ENCODE measurements around the gene TBX6. TPM values are rescaled to one million over a fixed set of nuclear protein-coding genes. Genes with fewer than 3 reads are reported as not detected.
A peak's percentile ranks its signal among the peaks of the same experiment; 100 is the strongest.

Gene TBX6
- total RNA-seq, 1 donor from 2014 or later, result 1.4 TPM

- ATAC-seq, result peak; percentile 1
- Histone ChIP-seq H3K27me3 (no peaks in the 10 kb centered on the region), H3K4me3 (peak overlapping the region; percentile 87), H3K9me3 (no peaks in the 10 kb centered on the region), H3K4me1 (peaks cover 41% of the 10 kb centered on the region), H3K27ac (peak overlapping the region; percentile 99), H3K36me3 (peaks cover 52% of the 10 kb centered on the region)
- no peak for DNase-seq
- TF ChIP-seq, protein P1, sequence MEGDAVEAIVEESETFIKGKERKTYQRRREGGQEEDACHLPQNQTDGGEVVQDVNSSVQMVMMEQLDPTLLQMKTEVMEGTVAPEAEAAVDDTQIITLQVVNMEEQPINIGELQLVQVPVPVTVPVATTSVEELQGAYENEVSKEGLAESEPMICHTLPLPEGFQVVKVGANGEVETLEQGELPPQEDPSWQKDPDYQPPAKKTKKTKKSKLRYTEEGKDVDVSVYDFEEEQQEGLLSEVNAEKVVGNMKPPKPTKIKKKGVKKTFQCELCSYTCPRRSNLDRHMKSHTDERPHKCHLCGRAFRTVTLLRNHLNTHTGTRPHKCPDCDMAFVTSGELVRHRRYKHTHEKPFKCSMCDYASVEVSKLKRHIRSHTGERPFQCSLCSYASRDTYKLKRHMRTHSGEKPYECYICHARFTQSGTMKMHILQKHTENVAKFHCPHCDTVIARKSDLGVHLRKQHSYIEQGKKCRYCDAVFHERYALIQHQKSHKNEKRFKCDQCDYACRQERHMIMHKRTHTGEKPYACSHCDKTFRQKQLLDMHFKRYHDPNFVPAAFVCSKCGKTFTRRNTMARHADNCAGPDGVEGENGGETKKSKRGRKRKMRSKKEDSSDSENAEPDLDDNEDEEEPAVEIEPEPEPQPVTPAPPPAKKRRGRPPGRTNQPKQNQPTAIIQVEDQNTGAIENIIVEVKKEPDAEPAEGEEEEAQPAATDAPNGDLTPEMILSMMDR (IDR thresholded peaks at IDR 0.05), result no peak
- intact Hi-C loops (cut with DNase I), result no loop called here
Observed at GRCh38 chr16:30066761-30067583, 24.8 kb downstream of the TBX6 start.

DNA sequence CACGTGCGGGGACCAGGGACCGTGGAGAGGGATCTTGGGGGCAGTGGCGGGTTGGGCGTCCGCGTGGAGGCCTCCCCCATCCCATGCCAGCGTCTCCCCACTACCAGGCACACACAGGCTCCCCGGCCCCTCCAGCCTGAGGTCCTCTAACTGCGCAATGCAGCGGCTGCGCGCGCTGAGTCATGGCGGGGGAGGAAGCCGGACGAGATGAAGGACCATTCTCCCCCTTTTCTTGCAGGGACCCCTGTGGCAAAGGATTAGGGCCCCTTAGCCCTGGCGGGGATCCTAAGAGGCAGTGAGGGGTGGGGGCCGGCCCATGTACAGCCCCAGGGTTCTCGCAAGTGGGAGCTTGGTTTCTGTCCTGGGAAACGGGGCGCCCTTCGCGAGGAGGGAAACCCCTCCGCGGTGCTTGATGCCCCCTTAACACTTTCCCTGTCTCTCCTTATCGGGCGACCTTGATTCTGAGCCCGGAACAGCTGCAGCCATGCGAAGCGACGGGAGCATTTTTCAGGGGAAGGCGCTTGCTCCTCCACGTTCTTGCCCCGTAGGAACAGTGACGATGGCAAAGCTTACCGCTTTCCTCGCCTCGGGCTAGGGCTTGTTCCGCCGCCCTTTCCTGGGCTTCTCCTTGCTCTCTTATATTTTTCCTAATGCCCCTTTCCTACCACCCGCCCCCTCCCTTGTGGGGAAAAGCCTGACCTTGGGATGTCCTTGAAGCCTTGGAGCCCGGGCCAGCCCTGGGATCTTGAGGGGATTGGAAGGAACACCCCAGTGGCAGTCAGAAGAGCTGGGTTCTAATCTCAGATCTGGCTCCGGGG lies 25.6 kb downstream of the TBX6 start:
- peak; percentile 84 for DNase-seq
- Histone ChIP-seq H3K36me3 (peaks cover 44% of the 10 kb centered on the region), H3K4me1 (peaks cover 41% of the 10 kb centered on the region), H3K27me3 (no peaks in the 10 kb centered on the region), H3K9me3 (no peaks in the 10 kb centered on the region), H3K4me3 (peak overlapping the region; percentile 87), H3K27ac (peak overlapping the region; percentile 99)
- ATAC-seq, result peak; percentile 11
- intact Hi-C loops (cut with DNase I), result no loop called here
- TF ChIP-seq, protein P1 (IDR thresholded peaks at IDR 0.05), result no peak

- Histone ChIP-seq H3K4me3 (peak within 1 kb of the TSS; percentile 87), H3K27me3 (no peaks in the 10 kb centered on the region), H3K9me3 (no peaks in the 10 kb centered on the region), H3K27ac (peak within 1 kb of the TSS; percentile 99), H3K36me3 (peaks cover 36% of the 10 kb centered on the region), H3K4me1 (peaks cover 41% of the 10 kb centered on the region)
- peak; percentile 93 for ATAC-seq
- TF ChIP-seq, protein P1 (IDR thresholded peaks at IDR 0.05), result peak; percentile 7
- DNase-seq, result peak; percentile 99
- intact Hi-C loops (cut with DNase I), result no loop called here
Observed at GRCh38 chr16:30065102-30065942, 26.4 kb downstream of the TBX6 start, which contains the start of gene ALDOA. ALDOA (plus strand) TSS chr16:30065760; CDS start chr16:30066898, 1,138 bp downstream.

- intact Hi-C loops (cut with DNase I), result no loop called here
- peak overlapping the region; percentile 87 for H3K4me3 ChIP-seq
- ATAC-seq, result no peak
- TF ChIP-seq, protein P1 (IDR thresholded peaks at IDR 0.05), result no peak
- peaks cover 30% of the 10 kb centered on the region for H3K36me3 ChIP-seq
- peak overlapping the region; percentile 99 for H3K27ac ChIP-seq
- no peaks in the 10 kb centered on the region for H3K9me3 ChIP-seq
- no peaks in the 10 kb centered on the region for H3K27me3 ChIP-seq
- DNase-seq, result peak; percentile 72
- peaks cover 36% of the 10 kb centered on the region for H3K4me1 ChIP-seq
Observed at GRCh38 chr16:30064729-30065101, 27.0 kb downstream of the TBX6 start.

Measured in upper lobe of right lung (tissue), 1 donor.